Activated naive CD4-positive, alpha-beta T cell treated with anti-CD3 and anti-CD28 coated beads, Interleukin-2, amount 50 U/mL, for 72 hours (primary cell): ENCODE data around the gene UST. TPM values are rescaled to one million over a fixed set of nuclear protein-coding genes. Genes with fewer than 3 reads are reported as not detected.
"Not testable (repeated sequence)": the region's sequence is repeated elsewhere in the genome, so short reads cannot be mapped to it uniquely, and the experiment has no call there.

ENCODE experiments used
- ATAC-seq, 2 donors: fragments of 150-1000 bp; cut with Tn5 transposase; 2 replicates each; pipeline ENCODE4 v1.10.0; 2021; ENCODE audit warnings: mild to moderate bottlenecking in 2 of 2, moderate library complexity in 2 of 2
- DNase-seq, 2 donors: peaks; one replicate each; pipeline ENCODE4 v3.0.0; 2021 to 2022; ENCODE audit warnings: low spot score in 2 of 2
- H3K27ac Mint-ChIP-seq, 2 donors: one replicate each; pipeline ENCODE4 v1.8.0; 2022; ENCODE audit warnings: mild to moderate bottlenecking in 2 of 2, mixed read lengths in 2 of 2
- H3K36me3 Mint-ChIP-seq, 2 donors: one replicate each; pipeline ENCODE4 v1.8.0; 2022; ENCODE audit warnings: mixed read lengths in 2 of 2
- H3K9me3 Mint-ChIP-seq, 2 donors: one replicate each; pipeline ENCODE4 v1.8.0; 2022; ENCODE audit warnings: mixed read lengths in 2 of 2
- total RNA-seq, 2 donors: library from RNA; stranded (reverse); gene quantifications; one replicate each; pipeline ENCODE4 v1.2.3, GENCODE V29; 2022

Gene UST
- total RNA-seq, 2 donors from 2014 or later = 0.46 to 0.49 TPM

DNA sequence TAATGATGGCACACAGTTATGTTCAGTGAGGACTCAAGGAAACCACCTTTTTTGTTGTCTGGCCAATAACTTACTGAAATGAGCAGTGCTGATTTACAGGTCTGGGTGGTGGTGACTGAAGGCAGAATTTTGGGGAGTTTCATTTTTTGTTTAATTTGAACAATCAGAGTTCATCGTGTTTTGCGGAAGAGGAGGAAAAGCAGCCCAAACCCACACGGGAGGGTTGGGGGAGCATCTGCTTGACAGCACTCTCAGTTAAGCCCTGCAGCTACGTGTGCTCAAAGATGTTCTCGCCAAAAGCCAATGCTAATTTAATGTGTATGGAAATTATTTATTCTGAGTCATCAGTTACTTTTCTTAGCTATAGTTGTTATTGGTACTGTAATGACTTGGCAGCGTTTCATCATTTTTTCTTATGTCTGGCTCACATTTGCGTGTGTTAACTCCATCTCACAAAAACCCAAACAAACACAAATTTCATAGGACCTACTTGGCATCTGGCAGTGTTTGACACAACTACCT is 89.2 kb downstream of the UST start:
- DNase-seq = peak in 1 of 2 donors; percentile 19
- Mint-ChIP-seq H3K9me3 (no peaks in the 10 kb centered on the region), H3K27ac (peak overlapping the region in 1 of 2 donors; percentile 46), H3K36me3 (no peaks in the 10 kb centered on the region)
- ATAC-seq = peak; percentile 31 to 82

DNA sequence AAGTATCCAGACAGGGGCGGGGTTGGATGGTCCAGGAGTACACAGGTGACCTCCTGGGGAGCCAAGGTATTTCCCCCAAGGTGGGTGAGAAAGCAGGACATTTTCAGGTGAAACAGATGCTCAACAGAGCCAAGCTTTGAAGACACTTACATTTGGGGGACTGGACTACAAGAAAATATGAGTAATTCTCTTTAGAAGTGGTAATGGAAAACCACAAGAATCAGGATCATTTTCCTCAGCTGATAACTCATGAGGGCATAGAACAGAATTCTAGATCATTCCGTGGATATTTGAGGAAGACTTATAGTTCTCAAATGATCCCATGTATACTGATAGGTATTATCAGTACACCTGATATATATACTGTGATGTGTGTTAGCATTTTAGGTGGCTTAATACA is 89.9 kb downstream of the UST start:
- ATAC-seq (no peak), DNase-seq (no peak)
- Mint-ChIP-seq H3K36me3 (no peaks in the 10 kb centered on the region), H3K27ac (no peak overlapping the region), H3K9me3 (no peaks in the 10 kb centered on the region)

DNA sequence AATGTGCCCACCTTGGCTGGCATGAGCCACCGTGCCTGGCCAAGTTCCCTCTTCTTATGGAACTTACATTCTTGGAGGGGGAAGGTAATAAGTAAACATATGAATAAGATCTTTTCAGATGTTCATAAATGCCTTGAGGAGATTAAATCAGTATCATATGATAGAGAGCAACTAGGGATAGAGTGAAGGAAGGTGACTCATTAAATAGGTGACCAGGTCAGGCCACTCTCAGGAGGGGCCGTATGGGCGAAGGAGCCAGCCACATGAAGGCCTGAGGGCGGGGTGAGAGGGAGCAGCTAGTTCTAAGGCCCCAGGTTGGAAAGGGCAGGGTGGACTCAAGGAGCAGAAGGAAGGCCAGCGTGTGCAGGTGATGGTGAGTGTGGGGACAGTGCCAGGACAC is 91.1 kb downstream of the UST start:
- ATAC-seq (no peak), DNase-seq (no peak)
- Mint-ChIP-seq H3K36me3 (no peaks in the 10 kb centered on the region), H3K27ac (no peak overlapping the region), H3K9me3 (no peaks in the 10 kb centered on the region)

DNA sequence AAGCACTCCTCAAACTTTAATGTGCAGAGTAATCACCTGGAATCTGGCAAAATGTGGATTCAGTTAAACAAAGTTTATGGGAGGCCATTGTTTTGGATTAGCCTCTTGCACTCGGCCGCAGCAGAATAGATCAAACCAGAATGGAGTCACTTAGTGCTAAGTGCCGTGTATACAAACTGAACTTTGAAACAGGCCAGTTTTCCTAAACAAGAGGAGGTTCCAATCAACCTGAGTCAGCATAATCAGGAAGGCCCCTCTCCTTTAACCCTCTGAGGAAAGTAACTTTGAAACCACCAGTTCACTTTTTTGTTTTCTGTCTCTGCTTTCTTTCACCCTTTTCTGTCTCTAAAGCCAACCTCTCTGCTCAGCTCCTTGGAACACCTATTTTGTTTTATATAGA is 92.2 kb downstream of the UST start:
- Mint-ChIP-seq H3K27ac (no peak overlapping the region), H3K9me3 (no peaks in the 10 kb centered on the region)
- ATAC-seq = no peak

GRCh38 chr6:148840256-148840655 is 93.4 kb downstream of the UST start:
- H3K27ac Mint-ChIP-seq = no peak overlapping the region
- DNase-seq = no peak
- no peak for ATAC-seq
- H3K36me3 Mint-ChIP-seq = no peaks in the 10 kb centered on the region
- no peaks in the 10 kb centered on the region for H3K9me3 Mint-ChIP-seq

More for the DNA sequence above, 92.2 kb downstream of the UST start:
- no peak for DNase-seq
- H3K36me3 Mint-ChIP-seq = no peaks in the 10 kb centered on the region

GRCh38 chr6:148842296-148843019 is 95.6 kb downstream of the UST start:
- ATAC-seq = no peak
- Mint-ChIP-seq H3K9me3 (no peaks in the 10 kb centered on the region), H3K27ac (no peak overlapping the region), H3K36me3 (no peaks in the 10 kb centered on the region)
- no peak for DNase-seq

- ATAC-seq (no peak), DNase-seq (no peak)
- H3K9me3 Mint-ChIP-seq = no peaks in the 10 kb centered on the region
- no peaks in the 10 kb centered on the region for H3K36me3 Mint-ChIP-seq
- no peak overlapping the region for H3K27ac Mint-ChIP-seq
Measured at GRCh38 chr6:148845464-148845863, 98.6 kb downstream of the UST start.

GRCh38 chr6:148846778-148847761 is 100.2 kb downstream of the UST start:
- peak in 1 of 2 donors; percentile 31 for ATAC-seq
- no peaks in the 10 kb centered on the region for H3K36me3 Mint-ChIP-seq
- no peak for DNase-seq
- no peak overlapping the region for H3K27ac Mint-ChIP-seq
- H3K9me3 Mint-ChIP-seq = no peaks in the 10 kb centered on the region

GRCh38 chr6:148848915-148849314 is 102.1 kb downstream of the UST start:
- H3K36me3 Mint-ChIP-seq = no peaks in the 10 kb centered on the region
- ATAC-seq (no peak), DNase-seq (no peak)
- H3K27ac Mint-ChIP-seq = no peak overlapping the region
- H3K9me3 Mint-ChIP-seq = no peaks in the 10 kb centered on the region

GRCh38 chr6:148849449-148849848 is 102.6 kb downstream of the UST start:
- H3K36me3 Mint-ChIP-seq, H3K9me3 Mint-ChIP-seq, DNase-seq, H3K27ac Mint-ChIP-seq, ATAC-seq: not testable (repeated sequence)

DNA sequence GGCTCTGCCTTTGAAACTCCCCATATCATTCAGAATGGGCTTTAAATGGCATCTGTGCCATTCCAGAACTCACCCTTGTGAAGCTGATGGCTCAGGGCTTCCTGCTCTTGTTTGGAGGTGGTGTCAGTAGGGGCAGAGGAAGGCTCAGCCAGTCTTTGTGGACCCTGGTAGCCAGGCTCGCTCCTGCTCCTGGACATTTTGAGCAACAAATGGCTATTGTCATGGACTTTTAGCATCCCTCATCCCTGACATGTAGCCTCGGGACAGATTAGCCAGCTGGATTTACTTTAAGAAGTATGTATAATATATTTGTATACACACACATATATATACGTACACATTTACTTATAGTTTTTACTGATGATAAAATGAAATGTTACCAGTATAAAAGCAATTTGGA is 104.1 kb downstream of the UST start:
- DNase-seq (no peak), ATAC-seq (no peak)
- no peaks in the 10 kb centered on the region for H3K9me3 Mint-ChIP-seq
- H3K36me3 Mint-ChIP-seq = no peaks in the 10 kb centered on the region
- no peak overlapping the region for H3K27ac Mint-ChIP-seq

DNA sequence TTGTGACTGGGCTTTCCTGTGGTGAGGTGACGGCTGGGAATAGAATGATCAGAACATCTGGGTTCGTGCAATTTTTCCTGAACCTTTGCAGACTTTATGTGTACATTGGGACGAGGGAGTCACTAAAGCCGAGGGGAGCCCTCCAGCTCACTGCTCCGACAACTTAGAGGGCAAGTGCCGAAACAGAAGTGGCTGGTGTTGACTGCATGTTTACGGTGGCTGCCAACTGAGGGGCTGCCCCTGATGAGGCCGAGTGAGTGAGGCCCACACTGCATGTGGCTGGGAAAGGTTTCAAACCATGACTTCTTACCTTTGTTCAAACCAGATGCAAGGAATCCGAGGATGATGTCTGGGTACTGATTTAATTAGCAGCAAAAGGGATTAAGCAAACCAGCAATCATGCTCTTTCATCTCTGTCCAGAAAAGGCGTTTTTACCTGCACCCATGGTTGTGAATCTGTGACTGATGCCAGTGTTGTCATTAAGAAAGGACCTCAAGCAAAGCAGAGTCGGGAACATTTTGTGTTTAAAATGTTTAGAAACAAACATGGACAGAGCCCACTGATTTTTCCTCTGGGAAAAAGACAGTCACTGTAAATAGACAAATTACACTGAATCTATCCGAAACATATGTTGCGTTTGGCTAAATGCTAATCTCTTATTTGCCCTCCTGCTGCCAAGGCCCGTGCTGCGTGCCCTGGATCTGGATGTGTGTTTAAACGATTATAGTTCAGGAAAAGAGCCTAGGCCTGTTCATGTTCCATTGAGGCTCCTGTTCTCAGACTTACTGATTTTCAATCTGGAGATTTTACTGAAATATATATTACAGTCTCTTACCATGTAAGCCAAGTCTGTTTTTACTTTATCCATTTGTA is 105.1 kb downstream of the UST start:
- Mint-ChIP-seq H3K36me3 (no peaks in the 10 kb centered on the region), H3K9me3 (no peaks in the 10 kb centered on the region), H3K27ac (no peak overlapping the region)
- ATAC-seq = no peak
- DNase-seq = no peak

GRCh38 chr6:148852688-148853087 is 105.9 kb downstream of the UST start:
- ATAC-seq (no peak), DNase-seq (no peak)
- H3K27ac Mint-ChIP-seq = no peak overlapping the region
- no peaks in the 10 kb centered on the region for H3K9me3 Mint-ChIP-seq
- no peaks in the 10 kb centered on the region for H3K36me3 Mint-ChIP-seq

- H3K9me3 Mint-ChIP-seq, H3K27ac Mint-ChIP-seq, H3K36me3 Mint-ChIP-seq, DNase-seq, ATAC-seq: not testable (repeated sequence)
Measured at GRCh38 chr6:148853113-148853512, 106.3 kb downstream of the UST start.

DNA sequence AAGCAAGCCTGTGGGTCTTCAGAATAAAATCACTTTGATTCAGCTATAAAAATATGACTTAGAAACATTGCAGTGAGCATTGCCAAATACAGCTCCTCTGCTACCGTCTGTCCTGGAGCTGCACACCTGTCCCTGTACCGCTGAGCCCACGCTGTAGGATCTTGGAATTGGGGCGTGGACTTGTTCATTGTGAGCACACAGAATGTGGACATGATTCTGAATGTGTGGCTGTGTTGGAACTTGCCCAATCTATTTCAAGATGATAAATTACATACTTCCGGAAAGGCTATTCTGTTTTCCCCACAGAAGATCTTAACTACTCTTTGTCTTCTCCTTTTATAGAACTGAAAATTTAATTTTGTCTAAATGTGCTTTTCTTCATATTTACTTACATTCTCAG is 107.3 kb downstream of the UST start:
- DNase-seq (no peak), ATAC-seq (no peak)
- Mint-ChIP-seq H3K36me3 (no peaks in the 10 kb centered on the region), H3K9me3 (no peaks in the 10 kb centered on the region), H3K27ac (no peak overlapping the region)

GRCh38 chr6:148854992-148855391 is 108.2 kb downstream of the UST start:
- no peak overlapping the region for H3K27ac Mint-ChIP-seq
- DNase-seq (no peak), ATAC-seq (no peak)
- H3K36me3 Mint-ChIP-seq = no peaks in the 10 kb centered on the region
- H3K9me3 Mint-ChIP-seq = no peaks in the 10 kb centered on the region
